Pons (tissue), 1 donor: ENCODE results near the gene G2E3.
"Not testable (repeated sequence)": the region's sequence is repeated elsewhere in the genome, so short reads cannot be mapped to it uniquely, and the experiment has no call there.

ENCODE experiments used
- DNase-seq: peaks from one replicate; pipeline ENCODE4 v3.0.0-alpha.2; 2016; ENCODE audit warnings: low spot score

Gene G2E3, protein sequence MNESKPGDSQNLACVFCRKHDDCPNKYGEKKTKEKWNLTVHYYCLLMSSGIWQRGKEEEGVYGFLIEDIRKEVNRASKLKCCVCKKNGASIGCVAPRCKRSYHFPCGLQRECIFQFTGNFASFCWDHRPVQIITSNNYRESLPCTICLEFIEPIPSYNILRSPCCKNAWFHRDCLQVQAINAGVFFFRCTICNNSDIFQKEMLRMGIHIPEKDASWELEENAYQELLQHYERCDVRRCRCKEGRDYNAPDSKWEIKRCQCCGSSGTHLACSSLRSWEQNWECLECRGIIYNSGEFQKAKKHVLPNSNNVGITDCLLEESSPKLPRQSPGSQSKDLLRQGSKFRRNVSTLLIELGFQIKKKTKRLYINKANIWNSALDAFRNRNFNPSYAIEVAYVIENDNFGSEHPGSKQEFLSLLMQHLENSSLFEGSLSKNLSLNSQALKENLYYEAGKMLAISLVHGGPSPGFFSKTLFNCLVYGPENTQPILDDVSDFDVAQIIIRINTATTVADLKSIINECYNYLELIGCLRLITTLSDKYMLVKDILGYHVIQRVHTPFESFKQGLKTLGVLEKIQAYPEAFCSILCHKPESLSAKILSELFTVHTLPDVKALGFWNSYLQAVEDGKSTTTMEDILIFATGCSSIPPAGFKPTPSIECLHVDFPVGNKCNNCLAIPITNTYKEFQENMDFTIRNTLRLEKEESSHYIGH

DNA sequence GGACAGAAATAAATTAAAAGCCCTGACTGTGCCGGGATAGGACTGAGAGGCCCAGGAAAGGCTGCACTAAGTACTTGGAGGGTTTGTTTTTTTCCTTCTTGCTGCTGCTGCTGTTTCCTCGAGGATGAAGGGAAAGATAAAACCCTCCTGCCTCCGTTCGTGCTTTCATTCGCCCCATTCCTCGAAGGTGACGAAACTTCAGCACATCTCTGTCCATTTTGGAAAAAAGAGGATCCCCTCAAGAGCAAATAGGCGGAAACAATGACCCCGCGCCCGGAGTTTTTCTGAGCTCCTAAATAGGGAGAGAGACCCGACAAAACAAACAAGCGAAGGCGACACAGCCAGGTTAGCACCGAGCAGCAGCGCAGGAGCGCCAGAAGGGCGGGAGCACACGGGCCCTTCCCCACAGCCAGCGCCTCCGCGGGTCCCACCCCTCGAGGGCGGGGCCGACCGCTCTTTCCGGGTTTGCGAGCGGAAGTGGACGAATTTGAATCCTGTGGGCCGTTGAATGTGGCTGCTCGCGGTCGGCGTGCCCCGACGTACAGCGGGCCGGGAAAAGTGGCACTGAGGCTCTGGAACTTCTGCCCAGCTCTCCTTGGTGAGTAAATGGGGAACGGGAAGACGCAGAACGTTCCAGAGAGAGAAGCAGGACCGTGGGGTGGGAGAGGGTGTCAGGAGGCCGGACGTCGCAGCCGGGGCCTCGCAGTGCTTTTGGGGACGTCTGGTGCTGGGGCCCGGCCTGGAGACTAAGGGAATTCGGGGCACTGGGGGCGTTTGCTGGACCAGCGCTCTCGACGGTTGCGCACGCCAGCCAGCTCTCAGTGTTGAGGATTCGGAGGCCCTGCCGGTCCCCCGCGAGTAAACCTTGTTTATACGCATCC, at the start of gene G2E3:
TSS of gene G2E3 (plus strand) at position 484 of the 881 bp plus-strand sequence. CDS start 21,922 bp downstream, outside the sequence.
- DNase-seq, result peak; percentile 83

DNA sequence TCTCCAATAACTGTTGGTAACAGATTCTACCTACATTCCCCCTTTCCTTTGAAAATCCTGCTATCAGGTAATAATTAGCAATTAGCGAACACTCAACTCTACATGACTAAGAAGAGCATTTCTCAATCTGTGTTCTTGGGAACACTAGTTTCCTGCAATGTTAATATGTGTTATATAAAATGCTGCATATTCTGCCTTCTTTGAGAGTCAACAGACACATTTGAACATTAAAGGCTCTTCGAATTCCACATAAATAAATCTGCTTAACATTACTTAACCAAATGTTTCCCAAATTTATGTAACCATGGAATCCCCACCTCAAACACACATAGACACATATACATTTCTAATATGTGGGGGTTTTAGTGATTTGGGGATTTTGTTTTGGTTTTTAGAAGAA, 41.2 kb upstream of the G2E3 start:
- DNase-seq, result no peak

DNA sequence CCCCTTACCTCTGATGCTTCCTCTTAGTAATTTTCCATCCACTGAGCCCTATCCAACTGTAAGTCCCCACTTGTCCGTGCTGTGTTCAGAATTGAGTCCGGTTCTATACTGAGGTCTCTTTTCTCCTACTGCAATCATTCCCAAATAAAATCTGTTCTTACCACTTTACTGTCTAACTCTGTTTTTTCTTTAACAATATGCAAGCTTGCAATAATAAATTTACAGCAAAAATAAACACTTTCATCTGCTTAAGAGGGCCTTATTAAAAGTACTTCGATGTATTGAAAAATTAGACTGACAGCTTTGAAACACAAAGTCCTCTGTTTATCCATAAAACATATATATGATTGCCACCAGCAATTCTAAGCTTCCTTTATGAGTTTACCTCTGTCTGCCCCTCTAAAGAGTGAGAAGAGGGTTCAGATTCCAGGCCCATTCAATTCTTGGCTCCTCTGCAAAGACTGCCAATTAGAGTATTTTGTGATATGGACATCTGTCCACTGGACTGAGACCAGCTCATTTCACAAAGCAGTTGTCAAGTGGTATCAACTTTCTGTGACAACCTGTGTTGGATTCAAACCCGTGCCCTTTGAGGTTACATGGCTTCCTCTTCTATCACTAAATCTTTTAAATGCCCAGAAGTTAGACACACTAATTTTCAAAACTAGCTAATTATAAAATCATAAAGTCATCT, 39.9 kb upstream of the G2E3 start:
- no peak for DNase-seq

DNA sequence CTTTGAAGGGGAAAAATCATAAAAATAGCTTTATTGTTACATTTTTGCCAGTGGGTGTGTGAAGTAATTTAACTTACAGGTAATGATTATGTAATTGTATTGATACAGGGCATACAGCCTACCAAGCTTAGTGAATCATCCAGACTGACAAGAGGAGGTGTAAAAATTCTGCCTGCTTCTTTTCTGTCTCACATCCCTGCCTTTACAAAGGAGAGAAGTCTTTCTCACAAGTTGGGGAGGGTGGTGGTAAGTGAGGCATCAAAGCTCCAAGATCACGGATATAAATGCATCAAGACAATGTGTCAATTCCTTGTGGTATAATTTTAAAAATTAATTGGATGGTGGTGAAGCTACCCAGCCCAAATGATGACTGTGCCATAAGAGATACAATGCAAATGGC, 39.0 kb upstream of the G2E3 start:
- DNase-seq, result no peak

DNA sequence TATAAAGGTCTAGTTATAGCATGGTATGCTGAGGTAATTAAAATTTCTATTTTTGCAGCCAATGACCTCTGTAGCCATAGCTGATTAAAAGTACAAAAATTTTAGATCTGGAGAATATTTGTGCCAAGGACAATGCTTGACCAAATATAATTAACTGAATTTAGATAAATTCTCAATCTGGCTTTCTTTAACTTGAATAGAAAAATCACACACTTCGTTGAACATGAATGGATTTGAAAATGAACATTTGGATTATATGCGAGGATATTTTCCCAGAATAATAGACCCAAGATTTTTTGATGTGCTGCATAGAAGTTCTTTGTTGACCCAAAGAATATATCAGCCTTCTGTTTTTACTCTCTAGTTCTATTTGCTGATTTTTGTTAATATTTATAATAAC, 38.4 kb upstream of the G2E3 start:
- DNase-seq, result no peak

DNA sequence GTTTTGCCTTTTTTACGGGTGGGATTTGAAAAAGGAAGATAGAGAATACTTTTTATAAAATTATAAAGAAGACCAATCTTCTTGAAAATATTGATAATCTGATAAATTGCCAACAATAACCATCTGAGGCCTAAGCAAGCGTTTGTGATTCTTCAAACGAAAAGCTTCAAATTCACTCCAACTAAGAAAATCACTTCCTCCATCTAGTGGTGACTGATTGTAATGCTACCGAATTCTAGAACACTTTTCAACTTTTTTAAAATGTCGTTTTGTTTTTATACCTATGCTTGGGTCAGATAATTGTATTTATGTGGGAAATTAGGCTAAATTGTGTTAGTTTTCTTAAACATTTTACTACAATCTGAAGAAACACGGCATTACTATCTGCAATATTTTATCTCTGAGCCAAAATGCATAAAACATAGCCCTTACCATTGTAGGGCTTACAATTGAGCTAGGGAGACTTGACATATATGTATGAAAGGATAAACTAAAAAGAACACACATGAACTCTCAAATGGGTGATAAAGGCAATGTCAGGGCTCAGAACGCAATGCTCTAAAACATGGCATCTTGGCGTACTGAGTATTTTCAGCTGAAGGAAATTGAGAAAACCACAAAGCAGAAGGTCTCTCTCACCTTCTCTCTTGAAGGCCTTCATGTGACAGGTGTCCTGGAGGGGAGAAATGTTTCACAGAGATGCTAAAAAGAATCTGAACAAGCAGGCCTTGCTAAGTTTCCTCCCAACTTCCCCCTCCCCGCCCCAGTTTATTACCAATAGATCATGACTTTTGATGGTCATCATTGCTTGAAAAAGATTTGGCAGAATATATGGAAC, 36.8 kb upstream of the G2E3 start:
- DNase-seq, result peak; percentile 72

DNA sequence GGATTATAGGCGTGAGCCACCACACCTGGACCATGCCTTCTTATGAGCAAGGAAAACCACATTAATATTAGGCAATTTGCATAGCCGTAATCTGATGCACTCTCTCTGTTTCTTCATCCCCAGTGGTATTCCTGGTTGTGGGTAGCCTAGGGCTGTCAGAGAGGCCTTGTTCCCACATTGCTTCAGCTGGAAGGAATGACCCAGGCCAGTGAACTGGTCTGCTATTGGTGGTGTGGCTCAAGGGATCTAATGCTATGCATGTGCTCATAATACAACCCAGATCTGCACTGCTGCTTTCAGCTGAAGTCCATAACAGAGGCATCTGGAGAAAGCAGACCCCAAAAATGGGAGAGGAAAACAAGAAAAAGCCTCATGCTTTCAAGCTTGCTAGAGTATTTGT, 33.1 kb upstream of the G2E3 start:
- no peak for DNase-seq

DNA sequence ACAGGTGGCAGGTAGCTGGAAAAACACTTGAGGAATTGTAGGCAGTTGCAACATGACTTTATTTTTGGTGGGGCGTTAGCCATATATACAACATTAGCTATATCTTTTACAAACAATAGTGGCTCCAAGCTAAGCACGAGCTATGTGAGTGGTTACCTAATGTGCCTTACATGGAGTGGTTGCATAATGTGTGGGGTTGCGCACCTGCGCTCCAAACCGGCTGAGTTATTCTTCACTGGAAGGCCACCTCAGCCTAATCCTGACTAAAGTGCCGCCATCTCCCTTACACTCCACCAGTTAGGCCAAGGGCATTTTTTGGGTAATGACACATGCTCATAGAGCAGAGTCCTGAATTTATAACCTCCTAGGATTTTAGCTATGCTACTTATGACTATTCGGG, 31.8 kb upstream of the G2E3 start:
- DNase-seq, result no peak

DNA sequence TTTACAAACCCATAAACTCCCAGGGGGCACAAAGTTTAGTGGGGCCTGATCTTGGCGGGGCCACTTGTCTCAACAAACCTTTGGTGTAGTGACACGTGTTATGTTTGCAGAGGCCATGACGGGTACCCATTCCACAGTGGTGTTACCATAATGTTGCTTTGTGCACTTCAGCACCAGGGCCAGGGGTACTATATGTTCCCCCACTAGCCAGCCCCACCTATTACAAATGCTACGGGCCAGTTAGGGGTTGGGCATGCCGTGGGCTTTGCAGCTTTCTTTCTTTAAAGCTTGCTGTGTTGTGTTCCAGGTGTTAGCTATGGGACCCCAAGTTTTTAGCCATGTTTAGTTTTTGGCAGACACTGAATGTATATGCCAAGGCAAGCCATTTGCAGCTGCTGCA, 30.8 kb upstream of the G2E3 start:
- DNase-seq, result no peak

DNA sequence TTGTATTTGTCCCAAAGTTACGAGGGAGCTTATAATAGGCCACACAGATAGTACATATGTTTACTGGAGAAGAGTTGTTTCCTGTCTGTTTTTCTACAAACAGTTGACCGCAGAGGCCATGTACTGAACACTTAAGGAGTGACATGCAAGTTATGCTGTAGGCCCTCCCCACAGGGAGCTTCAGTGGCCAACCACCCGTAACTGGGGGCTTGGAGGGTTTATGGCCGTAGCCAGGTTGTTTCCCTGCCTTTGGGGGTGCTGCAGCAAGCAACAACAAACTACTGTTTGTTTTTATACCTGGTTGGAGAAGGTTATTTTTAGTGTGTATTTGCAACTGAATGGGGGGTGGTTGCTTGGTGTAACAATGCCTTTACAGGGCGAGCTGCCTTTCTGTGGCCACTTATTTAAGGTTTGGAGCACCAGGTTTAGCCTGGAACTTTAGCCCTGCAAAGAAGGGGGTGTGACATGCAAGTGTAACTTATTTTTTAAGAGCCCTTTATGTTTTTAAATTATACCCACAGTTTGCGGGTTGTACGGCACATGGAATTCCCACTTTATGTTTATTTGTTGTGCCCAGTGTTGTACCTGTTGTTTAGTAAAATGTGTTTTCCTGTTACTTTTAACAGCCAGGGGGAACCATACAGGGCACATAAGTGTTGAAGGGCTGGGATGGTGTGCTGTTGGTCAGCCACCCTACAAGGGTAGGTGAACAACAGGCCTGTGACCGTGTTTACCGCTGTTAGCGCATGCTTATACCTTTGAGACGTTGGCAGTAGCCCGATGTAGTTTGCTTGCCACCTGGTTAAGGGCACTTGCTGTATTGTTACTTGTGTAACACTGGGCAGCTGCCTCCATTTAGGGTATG, 29.9 kb upstream of the G2E3 start:
- no peak for DNase-seq

DNA sequence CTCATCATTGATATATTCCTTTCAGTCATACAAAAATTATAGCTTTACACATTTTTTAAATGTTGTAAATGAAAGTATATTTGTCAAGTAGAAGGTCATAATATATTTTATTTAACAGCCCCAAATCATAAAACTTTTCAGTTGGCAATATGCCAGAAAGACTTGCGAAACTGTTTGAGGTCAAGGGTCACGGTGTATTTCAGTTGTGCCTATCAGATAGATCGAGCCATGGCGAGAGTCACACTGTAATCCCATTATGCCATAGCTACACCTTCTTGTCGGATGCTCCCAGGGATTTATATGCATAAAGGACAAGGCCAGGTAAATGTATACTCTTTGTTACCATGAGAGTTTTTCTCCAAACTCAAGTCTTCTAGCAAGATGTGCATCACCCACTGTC, 26.7 kb upstream of the G2E3 start:
- no peak for DNase-seq

DNA sequence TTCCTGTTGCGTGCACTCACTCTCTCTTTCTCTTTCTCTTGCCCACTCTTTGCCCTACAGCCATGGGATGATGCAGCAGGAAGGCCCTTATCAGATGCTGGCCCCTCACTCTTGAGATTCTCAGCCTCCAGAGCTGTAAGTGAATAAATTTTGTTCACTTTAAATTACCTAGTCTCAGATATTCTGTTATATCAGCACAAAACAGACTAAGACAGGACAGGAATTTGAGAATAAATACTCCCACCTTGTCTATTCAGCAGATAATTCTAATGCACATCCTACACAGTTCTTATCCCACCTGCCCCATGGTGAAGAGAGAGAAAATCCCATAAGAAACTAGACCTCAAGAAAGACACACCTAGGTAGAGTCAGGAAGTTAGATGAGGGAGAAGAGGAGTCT, 25.8 kb upstream of the G2E3 start:
- no peak for DNase-seq

DNA sequence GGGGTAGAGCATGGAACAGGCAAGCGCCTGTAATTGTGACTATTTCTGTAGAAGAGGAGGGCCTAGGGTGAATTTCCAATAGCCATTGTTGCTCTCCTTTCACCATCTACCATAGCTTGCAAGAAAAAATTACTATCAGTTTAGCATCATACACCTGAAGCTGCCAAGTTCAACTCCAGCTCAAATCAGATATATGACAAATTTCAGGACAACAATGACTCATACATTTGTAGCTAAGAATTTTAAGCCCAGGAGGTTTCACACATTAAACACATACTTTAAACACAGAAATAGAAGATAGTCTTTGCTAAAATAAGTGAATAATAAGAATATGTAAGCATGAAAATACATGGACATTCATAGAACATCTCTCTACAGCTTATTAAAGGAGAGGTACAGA, 17.6 kb upstream of the G2E3 start:
- DNase-seq, result no peak

DNA sequence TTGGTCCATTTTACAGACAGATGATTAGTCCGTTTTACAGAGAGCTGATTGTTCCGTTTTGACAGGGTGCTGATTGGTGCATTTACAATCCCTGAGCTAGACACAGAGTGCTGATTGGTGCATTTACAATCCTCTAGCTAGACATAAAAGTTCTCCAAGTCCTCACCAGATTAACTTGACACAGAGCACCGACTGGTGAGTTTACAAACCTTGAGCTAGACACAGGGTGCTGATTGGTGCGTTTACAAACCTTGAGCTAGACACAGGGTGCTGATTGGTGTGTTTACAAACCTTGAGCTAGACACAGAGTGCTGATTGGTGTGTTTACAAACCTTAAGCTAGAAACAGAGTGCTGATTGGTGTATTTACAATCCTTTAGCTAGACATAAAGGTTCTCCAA, 12.2 kb upstream of the G2E3 start:
- not testable (repeated sequence) for DNase-seq

DNA sequence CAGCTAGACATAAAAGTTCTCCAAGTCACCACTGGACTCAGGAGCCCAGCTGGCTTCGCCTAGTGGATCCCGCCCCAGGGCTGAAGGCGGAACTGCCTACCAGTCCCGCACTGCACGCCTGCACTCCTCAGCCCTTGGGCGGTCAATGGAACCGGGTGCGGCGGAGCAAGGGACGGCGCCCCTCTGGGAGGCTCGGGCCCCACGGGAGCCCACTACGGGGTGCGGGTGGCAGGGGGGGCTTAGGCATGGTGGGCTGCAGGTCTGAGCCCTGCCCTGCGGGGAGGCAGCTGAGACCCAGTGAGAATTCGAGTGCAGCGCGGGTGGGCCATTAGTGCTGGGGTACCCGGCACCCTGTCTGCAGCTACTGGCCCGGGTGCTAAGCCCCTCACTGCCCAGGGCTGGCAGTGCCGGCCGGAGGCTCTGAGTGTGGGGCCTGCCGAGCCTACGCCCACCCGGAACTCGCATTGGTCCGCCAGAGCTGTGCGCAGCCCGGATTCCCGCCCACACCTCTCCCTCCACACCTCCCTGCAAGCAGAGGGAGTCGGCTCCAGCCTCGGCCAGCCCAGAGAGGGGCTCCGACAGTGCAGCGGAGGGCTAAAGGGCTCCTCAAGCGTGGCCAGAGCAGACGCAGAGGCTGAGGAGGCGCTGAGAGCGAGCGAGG, 11.4 kb upstream of the G2E3 start:
- DNase-seq, result no peak

DNA sequence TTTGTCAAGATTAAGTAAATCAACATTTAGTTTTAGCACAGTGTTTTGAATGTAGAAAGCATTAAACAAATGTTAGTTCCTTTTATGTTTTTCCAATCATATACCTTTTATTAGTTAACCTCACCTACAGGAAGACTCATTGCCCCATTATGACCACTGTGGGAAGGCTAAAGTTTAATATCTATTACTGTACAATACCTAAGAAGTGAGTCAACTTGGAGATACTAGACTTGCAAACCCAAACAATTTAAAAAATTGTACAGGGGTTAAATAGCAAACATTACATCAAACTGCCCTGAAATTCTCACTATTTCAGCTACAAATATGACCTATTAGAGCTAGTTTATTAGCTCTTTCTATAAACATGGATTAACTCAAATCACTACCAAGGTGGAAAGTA, 8.6 kb upstream of the G2E3 start:
- no peak for DNase-seq

DNA sequence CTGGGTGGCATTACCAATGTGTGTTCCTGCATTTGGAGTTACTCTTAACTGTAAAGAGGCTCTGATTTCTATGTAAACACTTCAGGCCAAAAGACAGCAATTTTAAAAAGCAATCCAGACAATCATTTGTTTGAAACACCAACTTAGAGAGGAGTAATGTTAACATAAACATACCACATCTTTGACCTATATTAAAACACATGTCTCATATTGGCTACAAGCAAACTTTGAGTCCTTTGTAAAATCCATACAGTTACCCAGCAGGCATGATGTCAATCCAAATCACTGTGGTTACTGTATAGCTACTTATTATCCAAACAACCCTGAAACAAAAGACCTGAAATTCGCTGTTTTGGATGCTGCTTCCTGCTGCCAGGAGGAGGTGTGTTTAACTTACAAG, 7.5 kb upstream of the G2E3 start:
- DNase-seq, result no peak

DNA sequence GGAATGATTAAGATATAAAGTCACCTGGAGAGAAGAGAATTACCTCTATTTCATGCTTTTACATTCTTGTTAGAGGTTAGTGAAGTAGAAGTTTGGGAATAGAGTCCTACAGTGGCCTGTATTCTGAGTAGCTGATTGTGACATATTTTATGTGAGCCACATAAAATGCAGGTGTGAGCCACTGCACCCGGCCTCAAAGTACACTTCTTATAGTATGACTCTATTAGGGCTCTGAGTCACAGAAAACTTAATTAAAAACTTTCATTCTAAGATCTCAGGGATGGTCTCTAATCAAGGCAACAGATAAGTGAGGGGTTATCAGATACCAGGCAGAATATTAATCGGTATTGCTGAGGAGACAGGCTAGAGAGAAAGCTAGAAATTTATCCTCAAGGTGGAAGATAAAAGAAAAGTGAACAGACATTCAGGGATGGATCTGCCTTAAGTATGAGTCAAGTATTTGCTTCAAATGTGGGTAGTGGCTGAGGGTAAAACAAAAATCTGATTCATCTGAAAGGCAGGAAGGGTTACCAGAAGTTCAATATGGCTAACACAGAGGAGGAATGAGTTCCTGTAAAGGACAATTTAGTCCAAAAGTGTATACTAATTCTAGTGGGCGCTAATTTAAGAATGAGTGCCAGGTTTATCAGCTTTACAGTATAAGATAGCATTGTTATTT, 5.5 kb upstream of the G2E3 start:
- DNase-seq, result no peak

DNA sequence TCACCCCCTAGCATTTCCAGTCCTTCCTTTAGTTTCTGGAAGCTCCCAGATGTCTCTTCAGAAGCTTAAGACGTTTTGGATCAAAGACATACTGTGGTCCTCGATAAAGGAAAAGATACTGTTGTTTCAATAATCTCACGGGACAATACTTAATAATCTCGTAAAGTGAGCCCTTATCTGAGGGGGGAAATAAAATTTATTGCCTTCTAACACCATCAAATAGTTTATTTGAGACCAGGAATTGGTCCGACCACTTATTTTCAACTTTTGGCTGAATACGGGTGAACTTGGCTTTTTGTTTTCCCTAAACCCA, 640 bp upstream of the G2E3 start:
- DNase-seq, result peak; percentile 5
